ENCODE results near the gene ASB1. TPM values are rescaled to one million over a fixed set of nuclear protein-coding genes. Genes with fewer than 3 reads are reported as not detected.

Gene ASB1
- total RNA-seq, 1 donor from 2014 or later = 34.4 TPM

DNA sequence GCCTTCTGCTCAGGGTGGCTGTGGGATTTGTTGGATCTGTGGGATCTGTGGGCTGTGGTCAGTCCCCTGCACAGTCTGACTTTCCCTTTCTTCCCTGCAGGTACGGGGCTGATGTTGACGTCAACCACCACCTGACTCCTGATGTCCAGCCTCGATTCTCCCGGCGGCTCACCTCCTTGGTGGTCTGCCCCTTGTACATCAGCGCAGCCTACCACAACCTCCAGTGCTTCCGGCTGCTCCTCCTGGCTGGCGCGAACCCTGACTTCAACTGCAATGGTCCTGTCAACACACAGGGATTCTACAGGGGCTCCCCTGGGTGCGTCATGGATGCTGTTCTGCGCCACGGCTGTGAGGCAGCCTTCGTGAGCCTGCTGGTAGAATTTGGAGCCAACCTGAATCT lies 17.5 kb downstream of the ASB1 start:
- Mint-ChIP-seq H3K4me3 (no peak overlapping the region), H3K27ac (no peak overlapping the region), H3K4me1 (ENCODE audit: unreplicated experiment) (peaks cover 22% of the 10 kb centered on the region), H3K9me3 (no peaks in the 10 kb centered on the region), H3K27me3 (no peaks in the 10 kb centered on the region), H3K36me3 (peaks cover 27% of the 10 kb centered on the region)
- TF ChIP-seq, protein P1, sequence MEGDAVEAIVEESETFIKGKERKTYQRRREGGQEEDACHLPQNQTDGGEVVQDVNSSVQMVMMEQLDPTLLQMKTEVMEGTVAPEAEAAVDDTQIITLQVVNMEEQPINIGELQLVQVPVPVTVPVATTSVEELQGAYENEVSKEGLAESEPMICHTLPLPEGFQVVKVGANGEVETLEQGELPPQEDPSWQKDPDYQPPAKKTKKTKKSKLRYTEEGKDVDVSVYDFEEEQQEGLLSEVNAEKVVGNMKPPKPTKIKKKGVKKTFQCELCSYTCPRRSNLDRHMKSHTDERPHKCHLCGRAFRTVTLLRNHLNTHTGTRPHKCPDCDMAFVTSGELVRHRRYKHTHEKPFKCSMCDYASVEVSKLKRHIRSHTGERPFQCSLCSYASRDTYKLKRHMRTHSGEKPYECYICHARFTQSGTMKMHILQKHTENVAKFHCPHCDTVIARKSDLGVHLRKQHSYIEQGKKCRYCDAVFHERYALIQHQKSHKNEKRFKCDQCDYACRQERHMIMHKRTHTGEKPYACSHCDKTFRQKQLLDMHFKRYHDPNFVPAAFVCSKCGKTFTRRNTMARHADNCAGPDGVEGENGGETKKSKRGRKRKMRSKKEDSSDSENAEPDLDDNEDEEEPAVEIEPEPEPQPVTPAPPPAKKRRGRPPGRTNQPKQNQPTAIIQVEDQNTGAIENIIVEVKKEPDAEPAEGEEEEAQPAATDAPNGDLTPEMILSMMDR (conservative IDR thresholded peaks at IDR 0.05) = no peak
- no peak for DNase-seq (ENCODE audit: extremely low spot score, unreplicated experiment)

GRCh38 chr2:238445409-238446190 lies 18.9 kb downstream of the ASB1 start:
- no peak overlapping the region for H3K4me3 Mint-ChIP-seq
- TF ChIP-seq, protein P1 (conservative IDR thresholded peaks at IDR 0.05) = no peak
- H3K27me3 Mint-ChIP-seq = no peaks in the 10 kb centered on the region
- no peaks in the 10 kb centered on the region for H3K9me3 Mint-ChIP-seq
- H3K27ac Mint-ChIP-seq = no peak overlapping the region
- H3K36me3 Mint-ChIP-seq = peaks cover 35% of the 10 kb centered on the region
- no peak for DNase-seq (ENCODE audit: extremely low spot score, unreplicated experiment)
- peaks cover 10% of the 10 kb centered on the region for H3K4me1 Mint-ChIP-seq (ENCODE audit: unreplicated experiment)

DNA sequence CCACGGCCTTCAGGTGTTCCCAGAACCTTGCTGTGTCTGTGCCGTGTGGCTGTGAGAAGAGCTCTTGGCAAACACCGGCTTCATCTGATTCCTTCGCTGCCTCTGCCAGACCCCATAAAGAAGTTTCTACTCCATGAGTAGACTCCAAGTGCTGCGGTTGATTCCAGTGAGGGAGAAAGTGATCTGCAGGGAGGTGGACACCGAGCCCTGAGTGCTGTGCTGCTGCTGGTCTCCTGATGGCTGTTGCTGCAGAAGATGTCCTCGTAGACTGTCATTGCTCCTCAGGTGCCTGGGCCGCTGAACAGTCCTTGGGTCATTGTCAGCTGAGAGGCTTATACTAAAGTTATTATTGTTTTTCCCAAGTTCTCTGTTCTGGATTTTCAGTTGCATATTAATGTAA lies 19.6 kb downstream of the ASB1 start:
- H3K27ac Mint-ChIP-seq = no peak overlapping the region
- no peaks in the 10 kb centered on the region for H3K27me3 Mint-ChIP-seq
- H3K4me3 Mint-ChIP-seq = no peak overlapping the region
- H3K4me1 Mint-ChIP-seq (ENCODE audit: unreplicated experiment) = peaks cover 6% of the 10 kb centered on the region
- H3K36me3 Mint-ChIP-seq = peaks cover 41% of the 10 kb centered on the region
- DNase-seq (ENCODE audit: extremely low spot score, unreplicated experiment) = no peak
- no peaks in the 10 kb centered on the region for H3K9me3 Mint-ChIP-seq
- TF ChIP-seq, protein P1 (conservative IDR thresholded peaks at IDR 0.05) = no peak

DNA sequence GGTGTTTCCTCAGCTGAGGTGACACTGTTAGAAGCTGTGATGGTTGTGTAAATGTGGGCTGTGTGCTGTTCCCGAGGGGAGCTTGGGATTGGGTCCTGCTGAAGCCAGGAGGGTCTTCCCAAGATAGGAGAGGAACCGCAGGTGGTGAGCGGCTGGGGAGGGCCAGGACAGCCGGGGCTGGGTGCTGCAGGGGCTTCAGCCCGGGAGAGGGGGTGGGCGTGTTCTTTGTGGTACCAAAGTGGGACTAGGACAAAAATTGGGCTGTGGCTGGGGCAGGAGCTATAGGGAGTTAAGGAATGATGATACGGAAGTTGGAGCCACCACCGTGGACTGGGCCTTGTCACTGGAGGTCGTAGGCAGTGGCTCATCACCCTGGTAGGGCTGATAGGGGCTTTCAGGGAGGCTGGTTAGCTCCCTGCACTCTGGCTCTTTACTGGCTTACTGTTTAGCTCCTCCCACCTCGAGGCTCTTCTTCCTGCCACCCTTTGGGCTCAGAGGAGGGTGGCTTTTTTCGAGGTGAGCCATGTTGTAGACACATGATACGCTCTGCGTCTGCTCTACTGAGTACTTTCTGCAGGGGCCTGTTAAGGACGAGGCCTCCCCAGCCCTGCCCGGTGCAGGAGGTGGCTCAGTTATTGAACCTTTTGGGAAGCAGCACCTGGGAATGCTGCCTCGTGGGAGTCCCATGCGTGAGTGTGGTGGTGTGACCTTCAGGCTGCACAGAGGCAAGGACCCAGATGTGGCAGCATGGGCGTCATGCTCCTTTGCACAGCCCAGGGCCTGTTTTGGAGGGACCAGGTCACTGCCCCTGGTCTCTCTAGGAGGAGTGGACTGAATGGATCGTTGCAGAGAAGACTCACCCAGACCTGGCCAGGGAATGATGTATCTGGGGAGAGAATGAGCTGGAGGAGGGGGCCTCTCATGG lies 21.6 kb downstream of the ASB1 start:
- H3K27ac Mint-ChIP-seq = no peak overlapping the region
- no peaks in the 10 kb centered on the region for H3K4me1 Mint-ChIP-seq (ENCODE audit: unreplicated experiment)
- peaks cover 51% of the 10 kb centered on the region for H3K36me3 Mint-ChIP-seq
- no peak for DNase-seq (ENCODE audit: extremely low spot score, unreplicated experiment)
- H3K27me3 Mint-ChIP-seq = no peaks in the 10 kb centered on the region
- H3K4me3 Mint-ChIP-seq = no peak overlapping the region
- no peaks in the 10 kb centered on the region for H3K9me3 Mint-ChIP-seq
- TF ChIP-seq, protein P1 (conservative IDR thresholded peaks at IDR 0.05) = no peak

GRCh38 chr2:238449241-238449640 lies 22.5 kb downstream of the ASB1 start:
- TF ChIP-seq, protein P1 (conservative IDR thresholded peaks at IDR 0.05) = no peak
- no peak for DNase-seq (ENCODE audit: extremely low spot score, unreplicated experiment)
- no peak overlapping the region for H3K27ac Mint-ChIP-seq
- H3K9me3 Mint-ChIP-seq = no peaks in the 10 kb centered on the region
- H3K4me3 Mint-ChIP-seq = no peak overlapping the region
- H3K36me3 Mint-ChIP-seq = peaks cover 53% of the 10 kb centered on the region
- no peaks in the 10 kb centered on the region for H3K27me3 Mint-ChIP-seq
- no peaks in the 10 kb centered on the region for H3K4me1 Mint-ChIP-seq (ENCODE audit: unreplicated experiment)

Measured in type B pancreatic cell (in vitro differentiated cells).